SK-N-MC (cell line): Measurements from ENCODE around the gene CACNA1C.

Experiments used
- DNase-seq: peaks from one replicate; pipeline ENCODE4 v3.0.0-alpha.2; 2011; ENCODE audit warnings: low read depth, low spot score
- H3K27ac ChIP-seq: fragments of 200-600 bp; sonication (generic); 2 replicates; pipeline ENCODE4 v1.5.1; 2016; ENCODE audit warnings: mixed run types
- H3K36me3 ChIP-seq: fragments of 200-600 bp; sonication (generic); 2 replicates; pipeline ENCODE4 v1.6.1; 2017; ENCODE audit warnings: antibody characterized with exemption, low read length, mixed read lengths; ENCODE audit not compliant: insufficient read depth
- H3K4me3 ChIP-seq: fragments of 200-600 bp; sonication (generic); 2 replicates; pipeline ENCODE4 v1.5.1; 2016
- H3K9ac ChIP-seq: fragments of 200-600 bp; sonication (generic); 2 replicates; pipeline ENCODE4 v1.8.0; 2017; ENCODE audit warnings: mixed run types, mixed read lengths; ENCODE audit not compliant: insufficient read length
- H3K9me3 ChIP-seq: fragments of 200-600 bp; sonication (generic); 2 replicates; pipeline ENCODE4 v1.6.1; 2017; ENCODE audit warnings: low read depth, mild to moderate bottlenecking, antibody characterized with exemption, low read length, moderate library complexity, mixed read lengths
- EZH2 ChIP-seq: fragments of 200-600 bp; sonication (generic); IDR thresholded peaks from one replicate; pipeline ENCODE4 v1.6.1; 2017; ENCODE audit warnings: antibody characterized with exemption
- FOXP2 ChIP-seq: optimal IDR thresholded peaks from 2 replicates; pipeline ENCODE3; 2011; ENCODE audit warnings: mild to moderate bottlenecking, moderate library complexity; ENCODE audit not compliant: insufficient read depth; ENCODE audit errors: extremely low read length, control extremely low read depth
- POLR2AphosphoS5 ChIP-seq: IDR thresholded peaks from 2 replicates; pipeline ENCODE4 v1.6.1; 2012; ENCODE audit warnings: mild to moderate bottlenecking, low read depth, low read length, borderline replicate concordance

Gene CACNA1C

GRCh38 chr12:2110849-2111566 lies 58.2 kb downstream of the CACNA1C start:
- no peak for DNase-seq
- H3K36me3 ChIP-seq = no peaks in the 10 kb centered on the region
- no peak overlapping the region for H3K27ac ChIP-seq
- no peak overlapping the region for H3K4me3 ChIP-seq
- TF ChIP-seq FOXP2 (no peak), EZH2 (no peak), POLR2AphosphoS5 (no peak)
- H3K9me3 ChIP-seq = no peaks in the 10 kb centered on the region
- no peak overlapping the region for H3K9ac ChIP-seq

GRCh38 chr12:2111826-2112225 lies 59.0 kb downstream of the CACNA1C start:
- Histone ChIP-seq H3K9ac (no peak overlapping the region), H3K36me3 (no peaks in the 10 kb centered on the region), H3K9me3 (no peaks in the 10 kb centered on the region), H3K4me3 (no peak overlapping the region), H3K27ac (no peak overlapping the region)
- TF ChIP-seq POLR2AphosphoS5 = no peak
- no peak for TF ChIP-seq EZH2
- no peak for TF ChIP-seq FOXP2
- no peak for DNase-seq

- no peaks in the 10 kb centered on the region for H3K36me3 ChIP-seq
- no peak overlapping the region for H3K4me3 ChIP-seq
- H3K9me3 ChIP-seq = no peaks in the 10 kb centered on the region
- TF ChIP-seq EZH2 = no peak
- TF ChIP-seq FOXP2 = no peak
- TF ChIP-seq POLR2AphosphoS5 = no peak
- H3K9ac ChIP-seq = no peak overlapping the region
- no peak for DNase-seq
- no peak overlapping the region for H3K27ac ChIP-seq
These were observed 59.6 kb downstream of the CACNA1C start for GRCh38 chr12:2112401-2112800.

GRCh38 chr12:2113119-2113912 lies 60.5 kb downstream of the CACNA1C start:
- H3K27ac ChIP-seq = no peak overlapping the region
- H3K9me3 ChIP-seq = no peaks in the 10 kb centered on the region
- H3K4me3 ChIP-seq = no peak overlapping the region
- H3K9ac ChIP-seq = no peak overlapping the region
- DNase-seq = no peak
- no peaks in the 10 kb centered on the region for H3K36me3 ChIP-seq
- TF ChIP-seq EZH2 (no peak), POLR2AphosphoS5 (no peak), FOXP2 (no peak)

GRCh38 chr12:2114071-2114470 lies 61.3 kb downstream of the CACNA1C start:
- DNase-seq = no peak
- H3K9me3 ChIP-seq = no peaks in the 10 kb centered on the region
- H3K27ac ChIP-seq = no peak overlapping the region
- no peaks in the 10 kb centered on the region for H3K36me3 ChIP-seq
- no peak overlapping the region for H3K4me3 ChIP-seq
- no peak overlapping the region for H3K9ac ChIP-seq
- TF ChIP-seq FOXP2 (no peak), EZH2 (no peak), POLR2AphosphoS5 (no peak)

- no peak for TF ChIP-seq POLR2AphosphoS5
- no peak for TF ChIP-seq EZH2
- no peak for TF ChIP-seq FOXP2
- no peaks in the 10 kb centered on the region for H3K36me3 ChIP-seq
- H3K9me3 ChIP-seq = no peaks in the 10 kb centered on the region
- DNase-seq = no peak
- H3K27ac ChIP-seq = no peak overlapping the region
- H3K9ac ChIP-seq = no peak overlapping the region
- H3K4me3 ChIP-seq = no peak overlapping the region
These were observed 62.5 kb downstream of the CACNA1C start for GRCh38 chr12:2115101-2115845.

- TF ChIP-seq EZH2 (no peak), FOXP2 (no peak), POLR2AphosphoS5 (no peak)
- H3K36me3 ChIP-seq = no peaks in the 10 kb centered on the region
- no peak for DNase-seq
- H3K9ac ChIP-seq = no peak overlapping the region
- H3K27ac ChIP-seq = no peak overlapping the region
- no peaks in the 10 kb centered on the region for H3K9me3 ChIP-seq
- no peak overlapping the region for H3K4me3 ChIP-seq
These were observed 64.8 kb downstream of the CACNA1C start for GRCh38 chr12:2117541-2117940.

GRCh38 chr12:2118061-2118460 lies 65.3 kb downstream of the CACNA1C start:
- Histone ChIP-seq H3K36me3 (no peaks in the 10 kb centered on the region), H3K9ac (no peak overlapping the region), H3K9me3 (no peaks in the 10 kb centered on the region), H3K27ac (no peak overlapping the region), H3K4me3 (no peak overlapping the region)
- TF ChIP-seq FOXP2 (no peak), POLR2AphosphoS5 (no peak), EZH2 (no peak)
- no peak for DNase-seq
